WTC11 (cell line): ENCODE data around the gene APCDD1.

Experiments
- MYBL2 ChIP-seq: sonication (generic); formaldehyde crosslinking; IDR thresholded peaks from 2 replicates; pipeline ENCODE4 v1.8.1; 2023; ENCODE audit warnings: mild to moderate bottlenecking, moderate library complexity, missing genetic modification reagents
- TEAD4 ChIP-seq: sonication (generic); formaldehyde crosslinking; IDR thresholded peaks from 2 replicates; pipeline ENCODE4 v1.8.0; 2022; ENCODE audit warnings: mild to moderate bottlenecking, missing genetic modification reagents
- TF ChIP-seq, protein P1 (sequence below): fragments of 200-600 bp; IDR thresholded peaks from 2 replicates; pipeline ENCODE4 v1.8.0; 2022; ENCODE audit warnings: antibody characterized with exemption

- TF ChIP-seq MYBL2 (CRISPR knock-in tag), result no peak
- no peak for TF ChIP-seq TEAD4
- TF ChIP-seq, protein P1, sequence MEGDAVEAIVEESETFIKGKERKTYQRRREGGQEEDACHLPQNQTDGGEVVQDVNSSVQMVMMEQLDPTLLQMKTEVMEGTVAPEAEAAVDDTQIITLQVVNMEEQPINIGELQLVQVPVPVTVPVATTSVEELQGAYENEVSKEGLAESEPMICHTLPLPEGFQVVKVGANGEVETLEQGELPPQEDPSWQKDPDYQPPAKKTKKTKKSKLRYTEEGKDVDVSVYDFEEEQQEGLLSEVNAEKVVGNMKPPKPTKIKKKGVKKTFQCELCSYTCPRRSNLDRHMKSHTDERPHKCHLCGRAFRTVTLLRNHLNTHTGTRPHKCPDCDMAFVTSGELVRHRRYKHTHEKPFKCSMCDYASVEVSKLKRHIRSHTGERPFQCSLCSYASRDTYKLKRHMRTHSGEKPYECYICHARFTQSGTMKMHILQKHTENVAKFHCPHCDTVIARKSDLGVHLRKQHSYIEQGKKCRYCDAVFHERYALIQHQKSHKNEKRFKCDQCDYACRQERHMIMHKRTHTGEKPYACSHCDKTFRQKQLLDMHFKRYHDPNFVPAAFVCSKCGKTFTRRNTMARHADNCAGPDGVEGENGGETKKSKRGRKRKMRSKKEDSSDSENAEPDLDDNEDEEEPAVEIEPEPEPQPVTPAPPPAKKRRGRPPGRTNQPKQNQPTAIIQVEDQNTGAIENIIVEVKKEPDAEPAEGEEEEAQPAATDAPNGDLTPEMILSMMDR, result no peak
Observed at GRCh38 chr18:10449396-10449795, 5.0 kb upstream of the APCDD1 start.
